Parathyroid adenoma (tissue), 2 donors: ENCODE results near the gene PIP4K2B.
A peak's percentile ranks its signal among the peaks of the same experiment; 100 is the strongest.
"Not testable (repeated sequence)": the region's sequence is repeated elsewhere in the genome, so short reads cannot be mapped to it uniquely, and the experiment has no call there.

Source experiments
- H2AFZ ChIP-seq: fragments of 300-600 bp; sonication (generic); one replicate; pipeline ENCODE4 v1.7.0; 2017; ENCODE audit warnings: antibody characterized with exemption, mild to moderate bottlenecking
- H3K27ac ChIP-seq: fragments of 300-600 bp; sonication (generic); one replicate; pipeline ENCODE4 v1.7.0; 2017
- H3K27me3 ChIP-seq: fragments of 300-600 bp; sonication (generic); one replicate; pipeline ENCODE4 v1.7.0; 2017; ENCODE audit warnings: low read length; ENCODE audit not compliant: control insufficient read depth, insufficient read depth
- H3K36me3 ChIP-seq: fragments of 300-600 bp; sonication (generic); one replicate; pipeline ENCODE4 v1.7.0; 2017; ENCODE audit warnings: low read length; ENCODE audit not compliant: control insufficient read depth, insufficient read depth
- H3K4me1 ChIP-seq: fragments of 300-600 bp; sonication (generic); one replicate; pipeline ENCODE4 v1.7.0; 2017; ENCODE audit warnings: control low read depth
- H3K4me2 ChIP-seq: fragments of 300-600 bp; sonication (generic); one replicate; pipeline ENCODE4 v1.7.0; 2017; ENCODE audit warnings: low read length
- H3K4me3 ChIP-seq: fragments of 300-600 bp; sonication (generic); one replicate; pipeline ENCODE4 v1.7.0; 2017; ENCODE audit warnings: low read depth, low read length
- H3K79me2 ChIP-seq: fragments of 300-600 bp; sonication (generic); one replicate; pipeline ENCODE4 v1.7.0; 2017; ENCODE audit warnings: control low read depth
- H3K9ac ChIP-seq: fragments of 300-600 bp; sonication (generic); one replicate; pipeline ENCODE4 v1.7.0; 2017; ENCODE audit warnings: mild to moderate bottlenecking
- H3K9me3 ChIP-seq: fragments of 300-600 bp; sonication (generic); one replicate; pipeline ENCODE4 v1.7.0; 2017; ENCODE audit warnings: low read length; ENCODE audit not compliant: control insufficient read depth
- CTCF ChIP-seq: fragments of 300-600 bp; sonication (generic); IDR thresholded peaks from one replicate; pipeline ENCODE4 v1.7.0; 2017; ENCODE audit warnings: antibody characterized with exemption, mild to moderate bottlenecking
- donor health status: primary hyperparathyroidism.

The PIP4K2B gene

GRCh38 chr17:38728290-38728831 is 71.0 kb downstream of the PIP4K2B start:
- Histone ChIP-seq H3K4me2 (no peak overlapping the region), H2AFZ (no peak overlapping the region), H3K79me2 (no peaks in the 10 kb centered on the region), H3K36me3 (no peaks in the 10 kb centered on the region), H3K4me1 (peaks cover 33% of the 10 kb centered on the region), H3K9me3 (no peaks in the 10 kb centered on the region), H3K27me3 (no peaks in the 10 kb centered on the region), H3K9ac (no peak overlapping the region), H3K4me3 (no peak overlapping the region), H3K27ac (no peak overlapping the region)
- TF ChIP-seq CTCF, result no peak

GRCh38 chr17:38727736-38728135 is 71.6 kb downstream of the PIP4K2B start:
- no peak for TF ChIP-seq CTCF
- H3K4me1 ChIP-seq, result peaks cover 36% of the 10 kb centered on the region
- H3K27me3 ChIP-seq, result no peaks in the 10 kb centered on the region
- no peak overlapping the region for H3K4me2 ChIP-seq
- no peaks in the 10 kb centered on the region for H3K79me2 ChIP-seq
- H3K27ac ChIP-seq, result no peak overlapping the region
- no peak overlapping the region for H3K4me3 ChIP-seq
- H3K9me3 ChIP-seq, result no peaks in the 10 kb centered on the region
- H3K36me3 ChIP-seq, result no peaks in the 10 kb centered on the region
- H2AFZ ChIP-seq, result no peak overlapping the region
- no peak overlapping the region for H3K9ac ChIP-seq

- H3K4me1 ChIP-seq, result peaks cover 25% of the 10 kb centered on the region
- H3K36me3 ChIP-seq, H3K9ac ChIP-seq, H3K4me2 ChIP-seq, H3K27me3 ChIP-seq, H2AFZ ChIP-seq, H3K79me2 ChIP-seq, H3K27ac ChIP-seq, H3K9me3 ChIP-seq, H3K4me3 ChIP-seq: not testable (repeated sequence)
Measured at GRCh38 chr17:38726145-38726544, 73.2 kb downstream of the PIP4K2B start.

GRCh38 chr17:38725066-38725465 is 74.3 kb downstream of the PIP4K2B start:
- Histone ChIP-seq H3K27me3 (no peaks in the 10 kb centered on the region), H3K4me1 (peaks cover 17% of the 10 kb centered on the region), H3K36me3 (no peaks in the 10 kb centered on the region), H3K4me2 (peak overlapping the region; percentile 1), H3K79me2 (no peaks in the 10 kb centered on the region), H3K27ac (peak overlapping the region; percentile 87), H2AFZ (peak overlapping the region; percentile 7), H3K9ac (no peak overlapping the region), H3K9me3 (no peaks in the 10 kb centered on the region), H3K4me3 (peak overlapping the region; percentile 20)
- no peak for TF ChIP-seq CTCF

GRCh38 chr17:38724337-38724988 is 74.9 kb downstream of the PIP4K2B start:
- peaks cover 17% of the 10 kb centered on the region for H3K4me1 ChIP-seq
- H2AFZ ChIP-seq, result peak overlapping the region; percentile 51
- H3K27ac ChIP-seq, result peak overlapping the region; percentile 87
- no peaks in the 10 kb centered on the region for H3K79me2 ChIP-seq
- no peaks in the 10 kb centered on the region for H3K36me3 ChIP-seq
- peak overlapping the region; percentile 20 for H3K4me3 ChIP-seq
- no peaks in the 10 kb centered on the region for H3K27me3 ChIP-seq
- no peaks in the 10 kb centered on the region for H3K9me3 ChIP-seq
- TF ChIP-seq CTCF, result peak; percentile 28
- peak overlapping the region; percentile 36 for H3K4me2 ChIP-seq
- no peak overlapping the region for H3K9ac ChIP-seq
